Nucleus accumbens (tissue), 56 donors: ENCODE results near the gene WIPF3.

Experiments used
- DNase-seq, 56 donors: peaks; one replicate each; lab custom pipeline; 2025; lab: John Stamatoyannopoulos, UW

Gene WIPF3

DNA sequence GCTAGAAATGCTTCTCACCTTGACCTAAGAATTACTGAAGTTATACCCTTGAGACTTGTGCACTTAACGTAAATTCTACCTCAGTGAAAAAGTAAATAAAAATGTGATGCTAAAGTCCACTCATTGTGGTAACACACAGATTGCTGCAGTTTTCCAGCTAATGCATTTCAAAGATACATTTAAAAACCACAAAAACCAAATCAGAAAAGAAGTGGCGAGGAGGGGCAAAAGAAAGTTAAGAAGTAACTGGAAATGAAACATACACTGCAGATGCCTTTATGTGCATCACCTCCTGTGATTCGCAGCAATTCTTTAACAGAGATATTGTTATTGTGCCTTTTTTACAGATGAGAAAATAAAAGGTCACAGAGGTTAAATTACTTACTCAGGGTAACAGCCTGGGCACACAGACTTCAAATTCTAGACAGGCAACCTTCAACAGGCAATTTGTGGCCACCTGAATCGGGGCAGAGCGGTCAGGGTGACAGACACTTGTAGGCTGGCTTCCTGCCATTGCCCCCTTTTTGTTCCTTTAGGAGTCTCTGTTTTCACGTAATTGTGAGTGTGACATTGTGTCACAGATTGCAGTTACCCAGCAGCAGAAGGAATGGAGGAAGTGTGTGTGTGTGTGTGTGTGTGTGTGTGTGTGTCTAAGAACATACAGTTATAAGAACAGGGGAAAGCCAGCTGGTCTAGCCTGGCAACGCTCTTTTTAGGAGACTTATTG, 1.9 kb downstream of the WIPF3 start:
- DNase-seq, result no peak

DNA sequence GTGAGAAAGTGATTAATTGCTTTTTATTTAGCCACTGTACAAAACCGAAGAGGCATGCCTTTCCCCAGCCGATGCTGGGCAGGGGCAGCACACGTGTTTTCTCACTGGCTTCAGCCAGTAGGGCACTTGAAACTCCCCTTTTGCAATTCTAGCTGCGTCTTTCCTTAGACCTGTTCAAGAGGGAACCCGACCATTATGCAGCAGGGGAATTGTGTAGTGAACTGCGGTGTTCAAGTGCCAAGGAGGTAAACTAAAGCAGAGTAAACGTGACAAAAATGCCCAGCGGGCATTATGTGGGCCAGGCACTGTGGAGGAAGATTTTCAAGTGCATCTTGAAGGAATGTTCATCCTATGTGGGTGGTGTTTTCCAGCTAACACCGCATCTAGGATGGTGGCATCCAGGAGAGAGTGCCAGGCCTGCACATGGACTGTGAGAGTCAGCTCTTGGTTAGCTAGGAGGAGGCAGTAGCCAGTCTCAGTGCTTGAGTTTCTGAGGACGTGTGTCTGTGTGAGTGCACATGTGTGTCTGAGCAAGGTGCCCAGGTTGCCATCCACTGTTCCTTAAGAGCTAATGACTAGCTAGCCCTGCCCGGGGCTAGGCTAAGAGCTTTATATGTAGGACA, 3.3 kb downstream of the WIPF3 start:
- peak in 3 of 56 donors; percentile 14 to 43 (median 39) for DNase-seq

DNA sequence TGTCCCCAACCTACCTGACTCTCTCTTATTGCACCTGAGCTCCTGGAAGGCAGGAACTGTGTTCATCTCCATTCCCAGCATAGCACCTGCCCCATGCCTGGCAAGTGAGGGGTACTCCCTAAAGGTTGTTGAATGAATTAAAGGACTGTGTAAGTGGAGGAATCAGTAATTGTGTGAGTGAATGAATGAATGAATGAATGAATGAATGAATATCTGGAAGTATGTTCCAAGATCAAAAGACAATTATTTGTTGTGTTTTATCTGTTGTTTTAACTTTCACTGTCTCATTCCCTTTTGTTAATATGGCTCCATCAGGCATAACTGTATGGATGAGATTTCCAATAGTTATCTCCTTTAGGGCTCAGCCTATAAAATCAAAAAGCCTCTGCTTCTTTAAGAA, 4.0 kb downstream of the WIPF3 start:
- DNase-seq, result no peak

DNA sequence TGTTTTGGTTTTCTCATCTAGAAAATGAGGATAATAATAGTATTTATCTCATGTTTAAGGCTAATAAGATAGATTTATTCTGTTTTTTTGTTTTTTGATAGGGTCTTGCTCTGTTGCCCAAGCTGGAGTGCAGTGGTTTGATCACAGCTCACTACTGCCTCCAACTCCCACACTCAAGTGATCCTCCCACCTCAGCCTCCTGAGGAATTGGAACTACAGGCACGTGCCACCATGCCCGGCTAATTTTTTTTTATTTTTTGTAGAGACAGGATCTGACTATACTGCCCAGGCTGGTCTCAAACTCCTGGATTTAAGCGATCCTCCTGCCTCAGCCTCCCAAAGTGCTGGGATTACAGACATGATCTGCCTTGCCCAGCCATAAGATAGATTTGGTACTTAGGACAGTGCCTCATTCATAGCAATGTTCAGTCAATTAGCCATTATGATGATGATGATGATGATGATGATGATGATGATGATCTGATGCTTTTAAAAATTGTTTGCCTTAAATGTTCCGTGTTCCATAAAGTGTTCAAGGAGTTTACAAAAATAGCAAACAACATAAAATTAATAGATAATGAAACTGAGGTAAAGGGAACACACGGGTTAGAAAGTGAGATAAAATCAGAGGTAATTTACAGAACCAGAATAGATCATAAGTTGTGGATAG, 4.6 kb downstream of the WIPF3 start:
- no peak for DNase-seq

DNA sequence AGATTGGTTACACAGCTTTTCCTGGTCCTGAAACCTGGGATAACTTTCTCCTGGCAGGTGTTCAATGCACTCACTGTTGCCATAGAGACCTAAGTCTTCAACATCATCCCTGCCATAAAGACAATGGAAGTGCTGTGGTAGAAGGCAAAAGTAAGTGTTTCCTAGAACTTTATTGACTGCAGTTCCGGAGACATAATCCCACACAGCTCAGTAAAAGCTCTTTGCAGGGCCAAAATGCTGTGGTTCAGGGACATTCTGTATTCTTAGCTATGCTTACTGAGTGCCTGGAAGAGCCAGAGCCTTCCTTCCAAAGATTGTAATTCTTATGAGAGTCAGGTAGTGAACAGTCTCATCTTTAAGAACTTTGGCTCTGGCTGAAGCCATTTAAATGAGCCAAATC, 5.3 kb downstream of the WIPF3 start:
- peak in 1 of 56 donors; percentile 17 for DNase-seq

DNA sequence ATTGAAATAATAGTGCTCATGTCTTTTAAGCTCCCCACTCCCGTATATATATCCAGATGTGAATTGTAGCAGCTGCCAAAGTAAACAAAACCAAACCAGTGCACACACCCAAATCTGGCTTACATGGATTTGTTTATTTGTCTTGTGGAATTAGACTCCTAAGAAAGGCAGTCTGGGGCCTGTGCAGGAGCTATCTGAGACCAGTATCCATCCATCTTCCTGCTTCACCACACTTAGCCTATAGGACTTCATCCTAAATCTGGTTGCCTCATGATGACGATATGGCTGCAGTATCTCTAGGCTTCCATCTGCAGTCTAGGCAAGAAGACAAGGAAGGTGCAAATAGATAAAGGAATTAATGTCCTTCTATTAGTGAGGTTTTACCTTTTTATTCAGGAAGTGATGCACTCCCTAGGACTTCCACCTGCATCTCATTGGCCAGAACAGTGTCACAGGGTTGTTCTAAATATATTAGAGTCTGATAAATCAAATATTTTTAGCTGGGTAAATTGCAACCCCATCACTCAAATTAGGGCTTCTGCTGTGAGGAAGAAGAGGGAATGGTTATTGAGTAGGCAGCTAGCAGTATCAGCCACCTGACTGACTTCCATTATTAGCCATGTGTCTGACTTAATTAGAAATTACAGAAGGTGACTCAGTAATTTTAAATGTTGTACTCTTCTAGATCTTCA, 6.0 kb downstream of the WIPF3 start:
- DNase-seq, result peak in 4 of 56 donors; percentile 29 to 64 (median 38)

DNA sequence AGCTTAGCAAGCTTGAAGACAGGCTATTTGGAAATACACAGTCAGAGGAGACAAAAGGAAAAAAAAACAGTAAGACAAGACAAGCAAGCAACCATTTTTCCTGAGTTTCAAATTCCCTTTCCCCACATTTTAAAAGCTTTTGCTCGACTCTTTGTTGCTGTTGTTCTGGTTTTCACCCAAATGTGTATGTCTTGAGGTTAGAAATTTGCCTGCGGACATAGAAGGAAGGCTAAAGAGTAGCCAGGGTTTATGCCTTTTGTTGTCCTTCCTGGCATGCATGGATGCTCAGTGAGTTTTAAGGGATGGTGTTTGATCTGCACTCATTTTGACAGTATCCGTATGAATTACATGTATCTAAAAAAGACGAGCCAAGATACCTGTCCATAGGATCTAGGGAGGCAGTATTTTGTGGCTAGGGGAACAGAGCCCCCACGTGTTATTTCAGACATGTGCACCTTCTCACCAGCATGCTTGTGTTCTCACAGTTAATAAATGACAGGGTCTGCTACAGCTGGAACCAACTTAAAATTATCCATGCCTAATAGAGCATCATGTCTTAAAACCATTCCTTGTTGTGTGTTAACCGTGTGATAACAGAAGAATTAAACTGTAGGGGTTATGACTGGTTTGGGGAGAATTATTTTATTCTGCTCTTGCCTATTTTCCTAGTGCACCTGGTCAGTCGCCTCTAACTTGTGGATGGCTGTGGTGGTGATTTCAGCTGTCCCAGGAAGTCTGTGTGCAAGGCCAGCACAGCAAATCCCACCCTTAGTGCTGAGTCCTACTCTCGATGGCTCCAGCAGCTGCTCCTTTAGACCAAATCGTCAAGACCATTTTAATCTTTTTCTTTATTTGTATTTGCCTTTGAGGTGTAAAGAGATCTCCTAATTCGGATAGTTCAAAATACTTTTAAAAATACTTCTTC, 9.1 kb downstream of the WIPF3 start:
- no peak for DNase-seq

DNA sequence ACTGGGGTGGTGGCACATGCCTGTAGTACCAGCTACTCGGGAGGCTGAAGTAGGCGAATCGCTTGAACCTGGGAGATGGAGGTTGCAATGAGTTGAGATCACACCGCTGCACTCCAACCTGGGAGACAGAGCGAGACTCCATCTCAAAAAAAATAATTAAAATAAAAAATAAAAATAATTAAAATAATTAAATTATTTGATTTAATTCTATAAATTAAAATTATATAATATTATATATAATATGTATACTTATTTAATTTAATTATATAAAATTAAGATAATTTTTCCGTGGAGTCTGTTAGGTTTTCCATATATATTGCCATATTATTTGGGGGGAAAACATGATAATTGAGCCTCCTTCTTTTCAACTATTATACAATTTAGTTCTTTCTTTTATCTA, 12.0 kb downstream of the WIPF3 start:
- no peak for DNase-seq

DNA sequence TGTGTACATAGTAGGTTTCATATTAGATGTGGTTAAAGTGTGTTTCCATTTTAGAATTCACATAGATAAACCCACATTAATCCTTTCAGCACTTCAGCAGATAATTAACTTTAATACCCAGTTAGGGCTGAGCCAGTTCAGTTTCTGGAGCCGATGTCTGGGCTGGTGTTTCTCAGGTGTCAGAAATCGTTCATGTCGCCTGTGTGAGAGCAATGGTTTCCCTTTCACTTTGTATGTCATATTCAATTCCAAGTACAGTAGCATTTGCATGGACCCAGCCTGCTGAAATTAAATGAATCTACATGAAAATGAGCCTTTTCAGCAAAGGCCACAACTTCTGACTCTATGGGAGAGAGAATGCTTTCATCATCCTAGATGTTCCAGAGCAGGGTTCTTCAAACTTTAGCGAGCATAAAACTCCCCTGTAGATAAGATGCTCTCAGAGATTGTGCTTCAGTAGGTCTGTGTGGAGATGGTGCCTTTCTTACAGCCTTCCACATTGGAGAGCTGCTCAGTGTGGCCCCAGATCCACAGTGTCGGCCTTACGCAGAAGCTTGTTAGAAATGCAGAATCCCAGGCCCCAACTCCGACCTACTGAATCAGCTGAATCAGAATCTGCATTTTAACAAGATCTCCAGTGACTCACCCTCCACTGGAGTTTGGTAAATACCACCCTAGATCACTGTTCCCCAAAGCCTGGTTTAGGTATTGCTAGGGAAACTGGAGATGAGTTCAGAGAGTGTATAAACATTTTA, 19.6 kb downstream of the WIPF3 start:
- DNase-seq, result no peak

DNA sequence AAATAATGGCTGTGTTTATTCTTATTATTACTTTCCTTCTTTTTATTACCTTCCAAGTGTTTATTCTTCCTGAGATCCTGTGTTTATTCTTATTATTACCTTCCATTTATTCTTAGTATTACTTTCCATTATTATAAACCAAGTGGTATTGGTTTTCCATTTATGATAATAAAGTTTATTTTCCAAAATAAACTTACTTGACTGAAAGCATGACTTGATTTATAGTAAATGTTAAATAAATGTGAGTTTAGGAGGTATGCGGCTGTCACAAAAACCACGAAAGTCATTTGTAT, 20.2 kb downstream of the WIPF3 start:
- DNase-seq, result no peak

DNA sequence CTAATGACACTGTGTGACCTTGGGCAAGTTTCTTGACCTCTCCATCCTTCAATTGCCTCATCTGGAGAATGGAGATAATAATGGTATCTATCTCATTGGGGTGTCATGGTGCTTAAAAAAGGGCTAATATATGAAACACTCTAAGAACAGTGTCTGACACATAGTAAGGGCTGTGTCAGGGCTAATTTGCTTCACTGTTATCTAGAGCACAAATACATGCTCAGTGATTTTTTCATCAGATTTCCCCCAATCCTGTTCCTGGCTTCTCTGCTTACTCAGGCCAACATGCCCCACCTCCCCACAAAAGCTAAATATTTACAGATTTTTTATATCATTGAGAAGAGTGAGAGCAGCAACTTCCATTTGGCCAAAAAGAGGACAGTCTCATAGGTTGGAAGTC, 20.6 kb downstream of the WIPF3 start:
- no peak for DNase-seq

DNA sequence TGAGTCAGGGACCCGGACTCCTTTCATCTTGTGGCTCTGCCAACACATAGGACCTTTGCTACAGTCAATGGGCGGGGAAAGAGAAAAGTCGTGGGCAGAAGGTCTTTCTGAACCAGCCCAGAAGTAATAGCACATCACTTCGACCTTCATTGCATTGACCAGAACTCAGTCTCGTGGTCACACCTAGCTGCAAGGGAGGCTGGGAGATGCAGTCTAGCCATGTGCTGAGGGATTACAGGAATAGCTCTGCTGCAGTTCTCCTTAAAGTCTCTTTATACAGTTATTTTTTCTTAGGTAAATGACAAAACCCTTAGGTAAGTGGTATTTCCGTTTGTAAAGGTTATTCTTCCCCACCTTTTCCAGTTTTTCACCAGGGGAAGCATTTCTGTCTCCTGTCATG, 25.4 kb downstream of the WIPF3 start:
- DNase-seq, result no peak

DNA sequence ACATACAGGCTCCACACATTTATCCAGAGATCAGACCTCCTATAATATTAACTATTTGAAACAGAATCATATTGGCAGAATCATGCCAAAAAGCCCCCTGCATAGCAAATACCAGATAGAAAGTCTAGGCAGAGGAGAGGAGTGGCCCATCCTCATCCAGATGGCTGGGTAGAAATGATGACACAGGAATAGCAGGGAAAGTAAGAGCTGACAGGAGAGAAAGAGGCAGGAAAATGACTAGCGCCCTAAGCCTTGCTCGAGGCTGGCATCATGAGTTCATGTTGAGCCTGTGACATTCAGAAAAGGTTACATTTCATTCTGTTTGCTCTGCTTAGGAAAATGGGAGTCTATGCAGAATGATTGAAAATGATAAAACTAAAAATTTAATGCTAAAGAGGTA, 27.6 kb downstream of the WIPF3 start:
- no peak for DNase-seq

DNA sequence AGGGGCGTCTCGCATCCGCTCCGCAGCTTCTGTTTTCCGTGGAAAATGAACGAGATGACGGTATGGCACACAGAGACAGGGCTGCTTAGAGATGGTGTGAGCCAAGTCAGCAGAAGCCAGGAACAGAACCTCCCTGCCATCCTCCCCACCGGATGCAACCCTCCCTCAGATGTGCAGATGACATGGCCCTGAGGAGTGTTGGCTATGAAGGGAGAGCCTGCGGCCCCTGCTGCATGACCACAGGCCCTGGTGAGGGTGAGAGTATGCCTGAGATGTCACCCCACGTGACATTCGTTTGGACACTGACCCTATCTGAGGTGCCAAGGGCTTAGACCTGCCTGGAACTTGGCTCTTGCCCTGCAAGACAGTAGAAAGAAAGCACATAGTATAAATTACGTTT, 29.4 kb downstream of the WIPF3 start:
- DNase-seq, result no peak

DNA sequence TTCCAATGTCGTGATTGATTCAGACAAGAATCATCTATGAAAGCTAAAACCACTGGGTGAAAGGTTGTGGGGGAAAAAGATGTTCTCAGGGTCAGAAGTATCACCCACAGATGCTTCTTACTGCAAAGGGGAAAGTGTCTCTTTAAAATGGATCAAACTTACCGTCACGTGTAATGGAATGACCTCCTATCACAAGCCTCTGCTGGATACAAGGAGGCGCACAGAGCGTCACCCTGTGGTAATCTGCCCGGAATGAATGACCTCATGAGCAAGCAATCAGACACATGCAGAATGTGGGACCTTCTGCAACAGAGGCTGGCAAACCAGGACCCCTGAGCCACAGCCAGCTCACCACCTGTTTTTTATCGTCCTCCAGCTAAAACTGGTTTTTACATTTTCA, 33.0 kb downstream of the WIPF3 start:
- DNase-seq, result no peak

DNA sequence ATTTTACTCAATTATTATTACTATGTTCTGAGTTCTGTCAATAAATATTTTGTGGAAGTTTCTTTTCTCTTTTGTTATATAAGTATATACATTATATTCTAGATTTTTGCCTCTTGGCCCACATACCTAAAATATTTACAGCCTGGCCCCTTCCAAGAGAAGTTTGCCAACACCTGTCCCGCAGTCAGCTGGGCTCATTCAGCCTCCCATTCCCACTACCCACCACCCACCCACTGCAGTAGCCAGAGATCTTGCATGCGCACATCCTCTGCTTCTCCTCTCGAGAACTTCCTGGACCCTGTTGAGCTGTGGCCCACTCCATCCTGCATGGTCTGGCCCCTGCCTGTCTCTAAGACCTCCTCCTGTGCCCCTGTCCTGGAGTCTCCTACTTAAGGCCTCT, 33.6 kb downstream of the WIPF3 start:
- no peak for DNase-seq

DNA sequence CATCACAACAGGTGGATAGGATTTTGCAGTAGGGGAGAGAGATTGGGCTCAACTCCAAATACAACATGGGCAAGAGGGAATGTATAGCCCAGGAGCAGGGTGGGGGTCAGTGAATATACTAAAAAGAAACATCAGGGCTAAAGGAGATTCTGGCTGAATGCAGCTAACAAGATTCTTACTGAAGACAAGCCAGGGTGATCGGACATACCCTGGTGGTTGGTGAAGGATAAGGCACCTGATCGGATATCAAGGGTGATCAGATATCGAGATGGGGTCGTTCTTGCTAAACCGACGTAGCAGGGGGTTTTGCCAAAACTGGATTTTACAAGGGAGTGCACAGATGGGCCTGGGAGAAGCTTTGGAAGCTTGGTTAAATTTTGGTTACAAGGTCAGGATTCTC, 34.4 kb downstream of the WIPF3 start:
- DNase-seq, result no peak

DNA sequence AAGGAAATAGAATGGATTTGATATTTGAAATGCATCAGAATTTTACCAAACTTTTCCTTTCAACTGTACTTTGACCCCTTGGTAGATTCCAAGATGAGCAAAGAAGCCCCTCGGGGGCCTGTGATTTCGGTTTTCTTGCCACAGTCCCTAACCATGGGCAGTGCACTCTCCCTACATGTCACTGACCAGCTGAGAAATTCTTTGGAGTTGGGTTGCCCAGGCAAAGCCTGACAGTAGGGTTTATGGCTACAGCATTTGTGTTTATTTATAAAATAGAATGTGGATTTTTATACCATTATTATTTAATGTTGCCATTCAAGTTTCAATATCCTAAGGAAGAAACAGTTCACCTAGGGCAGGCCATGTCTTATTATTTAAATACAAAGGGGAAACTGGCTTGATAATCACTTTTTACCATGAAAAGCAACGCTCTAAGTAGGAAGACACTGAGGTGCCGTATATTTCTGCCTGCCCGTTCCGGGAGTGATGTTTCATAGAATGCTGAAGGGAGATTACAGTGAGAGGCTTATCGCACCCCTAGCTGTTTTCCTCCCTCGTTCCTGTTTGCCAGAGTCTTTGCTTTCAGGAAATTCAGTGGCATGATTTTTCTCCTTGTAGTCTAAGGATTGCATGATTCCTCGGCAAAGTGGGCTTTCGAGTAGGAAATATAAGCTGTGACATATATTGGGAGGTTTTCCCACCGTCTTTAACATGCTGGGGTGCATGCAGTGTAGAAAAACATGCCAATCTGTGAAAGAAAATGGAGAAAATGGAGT, 35.8 kb downstream of the WIPF3 start:
- DNase-seq, result no peak

DNA sequence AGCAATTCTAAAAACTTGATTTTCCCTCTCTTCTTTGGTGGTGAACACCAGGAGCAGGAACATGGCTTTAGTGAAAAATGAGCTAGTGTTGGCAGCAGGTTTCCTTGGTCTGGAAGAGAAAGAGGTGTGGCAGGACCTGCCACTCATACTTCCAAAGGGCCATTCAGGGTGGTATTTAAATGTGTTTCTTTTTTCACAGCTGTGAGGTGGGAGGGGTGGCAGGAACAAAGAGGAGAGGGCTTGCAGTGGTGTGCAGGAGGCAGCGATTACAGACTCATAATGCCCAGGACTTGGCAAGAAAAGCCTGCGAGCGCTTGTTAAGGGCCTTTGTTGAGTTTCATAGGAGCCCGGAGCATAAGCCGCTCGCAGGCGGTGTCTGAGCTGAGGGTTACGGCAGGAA, 36.8 kb downstream of the WIPF3 start:
- DNase-seq, result no peak
